Left kidney (tissue), 8 donors: ENCODE data around the gene RALGAPA1. TPM values are rescaled to one million over a fixed set of nuclear protein-coding genes. Genes with fewer than 3 reads are reported as not detected.
"Not testable (repeated sequence)": the region's sequence is repeated elsewhere in the genome, so short reads cannot be mapped to it uniquely, and the experiment has no call there.

ENCODE experiments used
- DNase-seq: peaks from one replicate; pipeline ENCODE4 v3.0.0-alpha.2; 2013
- long read RNA-seq, 8 donors: transcript quantifications; one replicate each; lab custom pipeline, GENCODE V29; 2026
- polyA plus RNA-seq: library from polyadenylated mRNA; unstranded; fragments of 120-200 nt; gene quantifications from one replicate; pipeline ENCODE4 v1.2.1, GENCODE V29; 2013; ENCODE audit not compliant: insufficient read length

RALGAPA1 gene
- polyA plus RNA-seq, result 48.7 TPM
- long read RNA-seq, donor 1, result 0 reads
- long read RNA-seq, donor 2, result 0 reads
- long read RNA-seq, donor 3, partial matches to known transcripts, result 0 of 2 reads
- long read RNA-seq, donor 3, other reads (novel, unspliced or antisense), result 0 of 2 reads
- long read RNA-seq, donor 4, result 0 reads
- long read RNA-seq, donor 5, result 0 reads
- long read RNA-seq, donor 6, full-length matches to known transcripts, result 2 of 2 reads
- long read RNA-seq, donor 6, partial matches to known transcripts, result 0 of 2 reads
- long read RNA-seq, donor 6, other reads (novel, unspliced or antisense), result 0 of 2 reads
- long read RNA-seq, donor 7, full-length matches to known transcripts, result 1 of 7 reads
- long read RNA-seq, donor 7, partial matches to known transcripts, result 6 of 7 reads
- long read RNA-seq, donor 7, other reads (novel, unspliced or antisense), result 0 of 7 reads
- long read RNA-seq, donor 8, result 0 reads

DNA sequence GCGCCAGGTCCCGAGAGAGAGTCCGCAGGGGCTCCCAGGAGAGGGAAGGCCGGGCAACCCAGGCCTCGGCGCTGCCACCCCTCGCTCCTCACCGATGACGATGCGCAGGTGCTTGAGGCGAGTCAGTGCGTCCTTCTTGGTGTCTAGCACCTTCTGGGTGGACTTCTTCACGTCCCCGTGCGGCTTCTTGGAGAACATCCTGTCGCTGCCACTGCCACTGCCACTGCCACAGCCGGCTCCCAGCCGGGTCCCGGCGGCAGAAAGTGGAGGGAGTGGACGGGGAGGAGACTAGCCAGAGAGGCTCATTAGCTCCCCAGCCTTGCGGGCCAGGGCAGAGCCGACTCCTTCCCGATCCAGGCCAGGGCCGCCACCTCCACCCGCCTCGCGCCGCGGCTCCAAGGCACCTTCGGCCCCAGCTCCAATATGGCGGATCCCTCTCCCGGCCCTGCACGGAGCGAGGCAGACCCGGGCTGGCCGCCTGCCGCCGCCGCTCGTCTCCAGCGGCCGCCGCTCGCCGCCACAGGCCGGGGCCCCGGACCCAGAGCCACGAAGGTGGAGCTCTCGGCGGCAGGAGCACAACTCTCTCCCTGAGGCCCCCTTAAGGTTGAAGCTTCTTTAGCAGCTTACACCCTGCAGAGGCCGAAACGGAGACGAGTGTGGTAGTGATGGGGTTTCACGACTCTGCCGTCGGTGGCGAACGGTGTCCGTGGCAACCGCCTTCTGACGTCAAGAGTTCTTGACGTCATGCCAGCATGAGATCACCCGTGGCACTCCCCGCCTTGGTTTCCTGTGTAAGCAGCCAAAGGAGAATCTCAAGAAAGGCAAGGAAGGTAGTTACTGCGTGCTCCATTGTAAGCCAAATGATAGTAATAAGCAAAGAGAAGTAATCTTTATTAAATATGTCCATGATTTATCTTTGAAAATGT, at the start of gene RALGAPA1:
TSS of gene RALGAPA1 (minus strand) at position 658 of the 926 bp plus-strand sequence. CDS start at position 198, 460 bp downstream.
- DNase-seq, result peak; percentile 95

DNA sequence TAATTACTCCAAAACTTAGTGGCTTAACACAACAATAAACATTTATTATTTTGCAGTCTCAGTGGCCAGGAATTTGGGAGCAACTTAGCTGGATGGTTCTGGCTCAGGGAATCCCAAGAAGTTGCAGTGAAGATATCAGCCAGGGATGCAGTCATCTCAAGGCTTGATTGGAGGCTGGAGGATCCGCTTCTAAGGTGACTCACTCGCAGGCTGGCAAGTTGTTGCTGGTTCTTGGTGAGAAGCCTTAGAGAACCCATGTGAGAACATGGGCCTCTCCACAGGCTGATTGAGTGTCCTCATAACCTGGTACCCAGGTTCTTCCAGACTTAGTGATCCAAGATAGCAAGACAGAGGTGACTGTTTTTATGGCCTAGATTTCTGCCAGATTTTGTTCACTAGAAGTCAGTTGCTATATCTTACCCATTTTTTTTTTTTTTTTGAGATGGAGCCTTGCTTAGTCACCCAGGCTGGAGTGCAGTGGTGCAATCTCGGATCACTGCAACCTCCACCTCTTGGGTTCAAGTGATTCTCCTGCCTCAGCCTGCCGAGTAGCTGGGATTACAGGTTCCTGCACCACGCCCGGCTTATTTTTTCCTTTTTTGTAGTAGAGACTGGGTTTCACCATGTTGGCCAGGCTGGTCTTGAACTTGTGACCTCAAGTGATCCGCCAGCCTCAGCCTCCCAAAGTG, 49.6 kb upstream of the RALGAPA1 start:
- no peak for DNase-seq

DNA sequence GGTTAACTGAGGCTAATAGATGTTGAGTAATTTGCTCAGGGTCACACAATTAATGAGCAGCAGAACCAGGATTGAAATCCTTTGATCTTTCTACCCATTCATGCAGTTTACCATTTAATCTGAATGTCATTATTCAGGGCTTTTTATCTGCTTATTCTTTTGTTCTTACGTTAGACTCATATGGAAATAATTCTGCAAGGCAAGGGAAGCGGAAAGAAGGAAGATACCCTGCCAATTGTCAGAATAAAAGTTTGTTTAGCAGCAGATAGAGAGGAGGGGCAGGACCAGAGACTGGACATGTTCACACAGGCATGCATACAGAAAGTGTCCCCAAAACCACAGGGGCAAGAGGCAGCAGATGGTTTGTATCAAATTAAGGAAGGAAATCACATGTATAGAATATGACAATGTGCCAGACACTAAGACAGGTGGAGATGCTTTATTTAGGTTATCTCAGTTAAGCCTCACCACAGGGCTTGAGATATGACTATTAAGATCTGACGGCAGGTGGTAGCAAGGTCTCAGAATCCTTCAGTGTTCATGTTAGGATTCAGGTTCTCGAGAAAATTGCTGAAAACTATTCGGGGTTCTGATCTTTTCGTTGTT, 46.9 kb upstream of the RALGAPA1 start:
- DNase-seq, result no peak

DNA sequence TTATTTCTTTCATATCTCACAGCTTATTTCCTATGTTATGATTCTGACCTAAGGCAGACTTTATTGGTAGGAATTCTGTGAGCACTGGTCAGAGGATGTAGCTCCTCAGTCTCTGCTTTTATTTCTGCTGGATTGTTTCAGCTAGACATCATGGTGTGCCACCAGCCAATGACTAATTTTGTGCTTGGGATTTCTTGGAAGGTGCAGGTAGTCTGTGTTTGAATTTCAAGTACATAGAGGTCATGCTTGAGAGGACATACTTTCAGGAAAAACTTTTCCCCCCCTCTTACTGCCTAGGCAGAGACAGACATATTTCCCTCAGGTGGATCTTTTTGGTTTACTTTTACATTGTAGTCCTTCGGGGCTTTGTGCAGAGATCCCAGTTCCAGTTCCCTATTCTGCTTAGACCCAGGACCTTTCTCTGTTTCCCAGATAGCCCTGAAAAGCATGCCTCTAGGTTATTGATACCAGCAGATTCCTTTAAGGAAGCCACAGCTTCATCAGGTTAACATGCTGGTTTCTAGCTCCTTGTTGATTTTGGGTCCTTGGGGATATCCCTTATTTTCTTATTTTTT, 45.7 kb upstream of the RALGAPA1 start:
- DNase-seq, result no peak

DNA sequence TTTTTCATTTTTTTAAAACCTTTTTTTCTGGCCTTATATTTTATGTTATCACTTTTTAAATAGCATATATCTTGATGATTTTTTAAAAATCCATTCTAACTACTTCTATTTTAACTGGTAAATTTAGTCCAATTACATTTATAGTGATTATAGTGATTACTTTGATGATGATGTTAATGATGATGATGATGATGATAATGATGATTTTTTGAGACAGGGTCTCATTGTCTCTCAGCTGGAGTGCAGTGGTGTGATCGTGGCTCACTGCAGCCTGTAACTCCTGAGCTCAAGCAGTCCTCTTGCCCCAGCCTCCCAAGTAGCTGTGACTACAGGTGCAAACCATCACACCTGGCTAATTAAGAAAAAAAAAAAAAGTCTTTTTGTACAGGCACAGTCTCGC, 44.1 kb upstream of the RALGAPA1 start:
- no peak for DNase-seq

DNA sequence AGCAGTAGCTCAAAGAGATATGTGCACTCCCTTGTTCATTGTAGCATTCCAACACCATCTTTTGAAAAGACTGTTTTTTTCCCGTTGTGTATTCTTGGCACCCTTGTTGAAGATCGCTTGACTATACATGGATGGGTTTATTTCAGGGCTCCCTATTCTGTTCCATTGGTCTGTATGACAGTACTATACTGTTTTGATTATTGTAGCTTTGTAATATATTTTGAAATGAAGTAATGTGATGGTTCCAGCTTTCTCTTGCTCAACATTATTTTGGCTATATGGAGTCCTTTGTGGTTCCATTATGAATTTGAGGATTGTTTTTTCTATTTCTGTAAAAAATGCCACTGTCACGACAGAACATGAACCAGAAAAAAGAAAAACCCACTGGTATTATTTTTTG, 42.7 kb upstream of the RALGAPA1 start:
- DNase-seq, result no peak

DNA sequence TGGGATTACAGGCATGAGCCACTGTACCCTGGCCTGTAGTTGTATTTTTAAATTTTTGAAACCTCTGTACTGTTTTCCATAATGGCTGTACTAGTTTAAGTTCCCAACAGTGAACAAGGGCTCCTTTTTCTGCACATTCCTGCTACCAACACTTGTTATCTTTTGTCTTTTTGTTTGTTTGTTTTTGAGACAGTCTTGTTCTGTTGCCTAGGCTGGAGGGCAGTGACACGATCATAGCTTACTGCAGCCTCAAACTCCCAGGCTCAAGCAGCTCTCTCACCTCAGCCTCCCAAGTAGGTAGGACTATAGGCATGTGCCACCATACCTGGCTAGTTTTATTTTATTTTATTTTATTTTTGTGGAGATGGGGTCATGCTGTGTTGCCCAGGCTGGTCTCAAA, 40.0 kb upstream of the RALGAPA1 start:
- DNase-seq, result no peak

DNA sequence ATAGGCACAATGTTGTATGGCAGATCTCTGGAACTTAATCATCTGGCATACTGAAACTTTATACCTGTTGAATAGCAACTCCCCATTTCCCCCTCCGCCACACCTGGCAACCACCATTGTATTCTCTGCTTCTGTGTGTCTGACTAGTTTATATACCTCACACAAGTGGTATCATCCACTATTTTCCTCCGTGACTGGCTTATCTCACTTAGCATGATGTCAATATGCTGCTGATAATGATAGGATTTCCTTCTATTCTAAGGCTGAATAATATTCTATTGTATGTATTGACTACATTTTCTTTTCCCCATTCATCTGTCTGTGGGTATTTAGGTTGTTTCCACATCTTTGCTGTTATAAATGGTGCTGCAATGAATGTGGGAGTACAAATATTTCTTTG, 38.5 kb upstream of the RALGAPA1 start:
- DNase-seq, result no peak

DNA sequence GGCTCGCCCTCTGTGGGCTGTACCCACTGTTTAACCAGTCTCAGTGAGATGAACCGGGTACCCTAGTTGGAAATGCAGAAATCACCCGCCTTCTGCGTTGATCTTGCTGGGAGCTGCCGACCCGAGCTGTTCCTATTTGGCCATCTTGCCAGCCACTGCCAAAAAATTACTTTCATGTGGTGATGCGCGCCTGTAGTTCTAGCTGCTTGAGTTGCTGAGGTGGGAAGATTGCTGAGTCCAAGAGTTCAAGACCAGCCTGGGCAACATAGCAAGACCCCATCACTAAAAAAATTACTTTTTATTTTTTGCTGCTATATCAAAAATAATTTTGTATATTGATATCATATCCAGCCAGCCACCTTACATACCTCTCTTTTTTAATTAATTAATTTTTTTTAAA, 35.4 kb upstream of the RALGAPA1 start:
- DNase-seq, result no peak

DNA sequence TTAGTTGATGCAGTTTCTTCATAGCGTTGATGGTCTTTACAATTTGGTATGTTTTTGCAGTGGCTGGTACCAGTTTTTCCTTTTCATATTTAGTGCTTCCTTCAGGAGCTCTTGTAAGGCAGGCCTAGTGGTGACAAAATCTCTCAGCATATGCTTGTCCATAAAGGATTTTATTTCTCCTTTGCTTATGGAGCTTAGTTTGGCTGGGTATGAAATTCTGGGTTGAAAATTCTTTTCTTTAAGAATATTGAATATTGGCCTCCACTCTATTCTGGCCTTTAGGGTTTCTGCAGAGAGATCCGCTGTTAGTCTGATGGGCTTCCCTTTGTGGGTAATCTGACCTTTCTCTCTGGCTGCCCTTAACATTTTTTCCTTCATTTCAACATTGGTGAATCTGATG, 33.1 kb upstream of the RALGAPA1 start:
- DNase-seq, result not testable (repeated sequence)

DNA sequence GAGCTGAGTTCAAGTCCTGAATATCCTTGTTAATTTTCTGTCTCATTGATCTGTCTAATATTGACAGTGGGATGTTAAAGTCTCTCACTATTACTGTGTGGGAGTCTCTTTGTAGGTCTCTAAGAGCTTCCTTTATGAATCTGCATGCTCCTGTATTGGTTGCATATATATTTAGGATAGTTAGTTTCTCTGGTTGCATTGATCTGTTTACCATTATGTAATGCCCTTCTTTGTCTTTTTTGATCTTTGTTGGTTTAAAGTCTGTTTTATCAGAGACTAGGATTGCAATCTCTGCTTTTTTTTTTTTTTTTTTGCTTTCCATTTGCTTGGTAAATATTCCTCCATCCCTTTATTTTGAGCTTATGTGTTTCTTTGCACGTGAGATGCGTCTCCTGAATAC, 32.6 kb upstream of the RALGAPA1 start:
- DNase-seq, result not testable (repeated sequence)

DNA sequence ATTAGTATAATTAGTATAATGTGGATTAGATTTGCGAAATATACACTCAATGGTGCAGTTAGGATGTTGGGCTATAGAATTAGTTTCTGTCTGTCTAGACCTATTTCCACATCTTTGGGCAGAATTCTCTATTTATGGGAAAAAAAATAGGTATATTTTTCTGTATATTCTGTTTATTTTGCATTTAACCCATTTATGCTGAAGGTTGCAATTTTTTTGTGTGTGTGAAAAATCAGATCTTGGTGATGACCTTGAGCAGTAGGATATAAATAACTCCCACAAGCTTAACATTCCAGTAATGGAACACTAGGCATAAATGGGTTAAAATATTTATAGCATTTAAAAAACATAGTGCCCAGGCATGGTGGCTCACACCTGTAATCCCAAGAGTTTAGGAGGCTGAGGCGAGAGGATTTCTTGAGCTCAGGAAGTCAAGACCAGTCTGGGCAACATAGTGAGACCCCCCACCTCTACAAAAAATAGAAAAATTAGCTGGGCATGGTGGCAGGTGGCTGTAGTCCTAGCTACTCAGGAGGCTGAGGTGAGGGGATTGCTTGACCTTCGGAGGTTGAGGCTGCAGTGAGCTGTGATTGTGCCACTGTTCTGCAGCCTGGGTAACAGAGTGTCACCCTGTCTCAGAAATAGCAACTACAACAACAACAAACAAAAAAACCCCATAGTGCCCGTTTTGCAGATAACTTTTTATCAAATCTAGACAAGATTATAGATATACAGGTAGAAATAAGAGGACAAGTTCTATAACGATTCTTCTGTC, 26.3 kb upstream of the RALGAPA1 start:
- DNase-seq, result no peak

DNA sequence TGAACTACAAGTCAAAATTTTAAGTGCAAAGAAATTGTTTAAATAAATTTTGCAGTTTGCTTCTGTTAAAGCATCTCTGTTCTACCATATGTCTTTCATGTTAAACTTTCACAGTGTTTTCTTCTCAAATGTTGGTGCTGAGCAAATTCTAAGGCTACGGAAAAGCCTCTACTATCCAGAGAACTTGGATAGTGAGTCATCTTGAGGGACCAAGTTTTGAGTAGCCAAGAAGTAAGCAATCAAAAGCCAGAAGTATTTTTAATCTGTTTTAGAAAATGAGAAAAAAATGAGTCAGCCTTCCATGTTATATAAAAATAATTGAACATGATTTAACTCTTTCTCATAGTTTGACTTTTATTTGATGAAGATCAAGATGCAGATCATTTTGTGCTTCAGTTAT, 20.4 kb upstream of the RALGAPA1 start:
- no peak for DNase-seq

DNA sequence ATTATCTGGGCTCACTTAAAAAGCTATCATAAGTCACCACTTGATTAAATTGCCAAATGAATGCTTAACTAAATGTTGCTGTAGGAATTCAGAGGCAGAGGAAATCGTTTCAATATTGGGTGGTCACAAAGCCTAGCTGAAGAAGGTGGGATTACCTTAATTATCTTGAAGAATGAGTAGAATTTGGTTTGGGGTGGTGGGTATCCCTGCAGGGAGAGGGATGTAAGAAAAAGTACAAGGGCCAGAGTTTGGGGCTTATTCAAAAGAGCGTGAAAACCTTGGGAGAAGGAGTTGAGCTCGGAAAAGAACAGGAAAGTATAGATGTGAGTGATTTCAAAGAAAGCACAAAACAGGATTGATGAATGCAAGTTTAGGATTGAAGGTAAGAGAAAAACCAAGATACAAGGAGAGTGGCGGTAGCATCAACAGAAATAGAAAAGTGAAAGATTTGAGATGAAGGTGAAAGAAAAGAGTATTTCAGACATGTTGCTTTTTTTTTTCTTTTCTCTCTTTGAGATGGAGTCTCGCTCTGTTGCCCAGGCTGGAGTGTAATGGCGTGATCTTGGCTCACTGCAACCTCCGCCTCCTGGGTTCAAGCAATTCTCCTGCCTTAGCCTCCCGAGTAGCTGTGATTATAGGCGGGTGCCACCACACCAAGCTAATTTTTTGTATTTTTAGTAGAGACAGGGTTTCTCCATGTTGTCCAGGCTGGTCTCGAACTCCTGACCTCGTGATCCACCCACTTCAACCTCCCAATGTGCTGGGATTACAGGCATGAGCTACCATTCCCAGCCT, 18.8 kb upstream of the RALGAPA1 start:
- DNase-seq, result no peak

DNA sequence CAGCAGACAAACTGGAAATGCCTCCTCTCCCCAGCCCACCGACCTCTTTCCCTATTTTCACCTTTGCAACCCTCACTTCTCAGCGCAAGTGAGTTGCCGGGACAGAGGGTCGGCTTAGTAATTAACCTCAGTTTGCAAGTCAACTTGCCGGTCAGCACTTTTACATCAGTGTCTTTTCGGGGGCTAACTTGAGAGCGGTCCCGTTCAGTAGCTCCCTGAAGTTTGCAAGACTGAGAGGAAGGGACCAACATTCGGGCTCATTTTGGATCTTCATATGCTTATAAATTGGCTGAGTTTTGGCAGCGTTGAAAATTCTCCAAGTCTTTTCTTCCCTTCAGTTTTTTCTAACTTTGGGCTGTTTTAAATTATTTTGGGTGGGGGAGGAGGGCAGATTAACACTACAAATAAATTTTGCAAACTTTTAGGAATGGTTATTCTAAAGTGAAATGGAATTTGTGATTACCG, 17.9 kb upstream of the RALGAPA1 start:
- DNase-seq, result no peak

DNA sequence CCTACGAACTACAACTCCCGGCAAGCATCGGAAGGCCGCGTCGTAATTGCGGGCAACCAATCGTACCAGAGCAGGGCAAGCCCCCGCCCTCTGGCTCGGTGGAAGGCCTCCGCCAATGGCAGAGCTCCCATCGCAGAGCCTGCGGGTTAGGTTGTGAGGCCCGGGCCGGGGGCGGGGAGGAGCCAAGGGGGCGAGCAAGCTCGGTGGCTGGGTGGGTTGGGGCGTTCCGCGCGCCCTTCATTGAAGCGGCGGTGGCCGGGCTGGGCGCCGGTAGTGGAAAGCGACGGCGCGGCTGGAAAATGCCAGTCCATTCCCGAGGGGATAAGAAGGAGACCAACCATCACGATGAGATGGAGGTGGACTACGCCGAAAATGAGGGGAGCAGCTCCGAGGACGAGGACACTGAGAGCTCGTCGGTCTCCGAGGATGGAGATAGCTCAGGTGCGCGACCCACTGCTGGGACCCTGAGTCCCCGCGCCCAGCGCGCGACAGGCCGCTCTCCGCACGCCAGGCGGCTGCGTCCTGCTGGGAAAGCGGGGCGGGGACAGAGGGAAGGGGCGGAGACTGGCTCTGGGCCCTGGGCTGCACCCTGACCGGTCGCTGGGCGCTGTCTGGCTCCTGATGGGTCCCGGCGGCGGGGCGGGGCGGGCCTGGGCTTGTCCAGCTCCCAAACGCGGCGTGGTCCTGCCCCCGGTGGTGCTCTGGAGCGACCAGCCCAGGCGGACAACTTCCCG, 17.3 kb upstream of the RALGAPA1 start, which contains the start of gene BRMS1L:
TSS of gene BRMS1L (plus strand) at position 121 of the 734 bp plus-strand sequence. CDS start at position 300, 179 bp downstream.
- DNase-seq, result peak; percentile 98

DNA sequence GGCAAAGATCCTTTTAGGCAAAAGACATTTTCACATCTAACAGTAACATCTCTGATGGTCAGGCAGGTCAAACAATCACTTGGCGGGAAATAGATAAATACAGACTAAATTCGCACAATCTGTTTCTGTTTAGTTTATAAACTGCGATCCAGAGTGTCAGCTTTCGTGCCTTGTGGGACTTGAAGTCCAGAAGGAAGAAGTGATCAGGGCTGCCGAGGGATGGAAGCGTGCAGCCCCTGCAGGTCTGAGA, 16.8 kb upstream of the RALGAPA1 start:
- no peak for DNase-seq

DNA sequence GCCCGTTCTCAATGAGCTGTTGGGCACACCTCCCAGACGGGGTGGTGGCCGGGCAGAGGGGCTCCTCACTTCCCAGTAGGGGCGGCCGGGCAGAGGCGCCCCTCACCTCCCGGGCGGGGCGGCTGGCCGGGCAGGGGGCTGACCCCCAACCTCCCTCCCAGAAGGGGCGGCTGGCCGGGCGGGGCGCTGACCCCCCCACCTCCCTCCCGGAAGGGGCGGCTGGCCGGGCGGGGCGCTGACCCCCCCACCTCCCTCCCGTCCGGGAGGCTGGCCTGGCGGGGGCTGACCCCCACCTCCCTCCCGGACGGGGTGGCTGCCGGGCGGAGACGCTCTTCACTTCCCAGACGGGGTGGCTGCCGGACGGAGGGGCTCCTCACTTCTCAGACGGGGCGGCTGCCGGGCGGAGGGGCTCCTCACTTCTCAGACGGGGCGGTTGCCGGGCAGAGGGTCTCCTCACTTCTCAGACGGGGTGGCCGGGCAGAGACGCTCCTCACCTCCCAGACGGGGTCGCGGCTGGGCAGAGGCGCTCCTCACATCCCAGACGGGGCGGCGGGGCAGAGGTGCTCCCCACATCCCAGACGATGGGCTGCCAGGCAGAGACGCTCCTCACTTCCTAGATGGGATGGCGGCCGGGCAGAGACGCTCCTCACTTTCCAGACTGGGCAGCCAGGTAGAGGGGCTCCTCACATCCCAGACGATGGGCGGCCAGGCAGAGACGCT, 15.5 kb upstream of the RALGAPA1 start:
- not testable (repeated sequence) for DNase-seq
